PC-3 (cell line): ENCODE data around the gene CAND2. TPM values are rescaled to one million over a fixed set of nuclear protein-coding genes. Genes with fewer than 3 reads are reported as not detected.
A peak's percentile ranks its signal among the peaks of the same experiment; 100 is the strongest.

Experiments used
- ATAC-seq: fragments of 200-7000 bp; cut with Tn5 transposase; 2 replicates; pipeline ENCODE4 v1.9.1; 2020; ENCODE audit warnings: mild to moderate bottlenecking, moderate library complexity
- BruUV-seq: library from RNA; stranded (reverse); fragments of 400-500 nt; replicated peaks from 2 replicates; lab custom pipeline; 2021; lab: Mats Ljungman, UMichigan
- CTCF ChIA-PET: fragments of 300-600 bp; sonication (Branson Sonifier 250); formaldehyde crosslinking; loops from one replicate; lab custom pipeline; 2022; ENCODE audit warnings: antibody characterized with exemption; lab: Charles Lee
- POLR2A ChIA-PET: fragments of 300-600 bp; sonication (Branson Sonifier 250); formaldehyde crosslinking; loops from one replicate; lab custom pipeline; 2022; ENCODE audit warnings: antibody characterized with exemption; ENCODE audit not compliant: unreplicated experiment; lab: Charles Lee
- DNase-seq: peaks from one replicate; pipeline ENCODE4 v3.0.0-alpha.2; 2015
- H2AFZ ChIP-seq: fragments of 300-600 bp; sonication (generic); 2 replicates; pipeline ENCODE4 v1.6.0; 2016; ENCODE audit warnings: antibody characterized with exemption, low read length
- H3F3A ChIP-seq: fragments of 300-600 bp; sonication (generic); one replicate; pipeline ENCODE4 v1.6.0; 2017; ENCODE audit warnings: antibody characterized with exemption, low read length, control low read depth, mild to moderate bottlenecking; ENCODE audit not compliant: unreplicated experiment
- H3K27ac ChIP-seq: fragments of 300-600 bp; sonication (generic); 2 replicates; pipeline ENCODE4 v1.5.1; 2016; ENCODE audit warnings: mild to moderate bottlenecking, low read length
- H3K27me3 ChIP-seq: fragments of 300-600 bp; sonication (generic); 2 replicates; pipeline ENCODE4 v1.6.1; 2016; ENCODE audit warnings: low read length, mixed read lengths
- H3K36me3 ChIP-seq: fragments of 300-600 bp; sonication (generic); 2 replicates; pipeline ENCODE4 v1.6.1; 2016; ENCODE audit warnings: low read depth, mixed run types, low read length, mixed read lengths
- H3K4me1 ChIP-seq: fragments of 300-600 bp; sonication (generic); 2 replicates; pipeline ENCODE4 v1.5.1; 2016; ENCODE audit warnings: low read length; ENCODE audit not compliant: insufficient read depth
- H3K4me2 ChIP-seq: fragments of 300-600 bp; sonication (generic); 2 replicates; pipeline ENCODE4 v1.6.0; 2016; ENCODE audit warnings: low read length
- H3K4me3 ChIP-seq: fragments of 300-600 bp; sonication (generic); 2 replicates; pipeline ENCODE4 v1.5.1; 2016; ENCODE audit warnings: mild to moderate bottlenecking, low read length, mixed read lengths
- H3K79me2 ChIP-seq: fragments of 300-600 bp; sonication (generic); 2 replicates; pipeline ENCODE4 v1.6.1; 2017; ENCODE audit warnings: low read length, mixed read lengths
- H3K9ac ChIP-seq: fragments of 300-600 bp; sonication (generic); 2 replicates; pipeline ENCODE4 v1.6.0; 2016; ENCODE audit warnings: mild to moderate bottlenecking, low read length
- H3K9me2 ChIP-seq: fragments of 300-600 bp; sonication (generic); replicated peaks from 2 replicates; pipeline ENCODE4 v1.6.1; 2016; ENCODE audit warnings: mixed run types, low read length, mixed read lengths
- H3K9me3 ChIP-seq: fragments of 300-600 bp; sonication (generic); 2 replicates; pipeline ENCODE4 v1.6.1; 2016; ENCODE audit warnings: low read length, mixed read lengths
- H4K20me1 ChIP-seq: fragments of 300-600 bp; sonication (generic); 2 replicates; pipeline ENCODE4 v1.6.1; 2016; ENCODE audit warnings: low read length, mixed read lengths
- CTCF ChIP-seq: fragments of 300-600 bp; sonication (generic); conservative IDR thresholded peaks from 2 replicates; pipeline ENCODE4 v1.5.1; 2017; ENCODE audit warnings: antibody characterized with exemption, low read depth, mild to moderate bottlenecking, low read length
- EZH2 ChIP-seq: fragments of 300-600 bp; sonication (generic); IDR thresholded peaks from one replicate; pipeline ENCODE4 v1.6.1; 2017; ENCODE audit warnings: antibody characterized with exemption, mild to moderate bottlenecking, low read length; ENCODE audit not compliant: unreplicated experiment
- EZH2phosphoT487 ChIP-seq: fragments of 300-600 bp; sonication (generic); IDR thresholded peaks from 2 replicates; pipeline ENCODE4 v1.6.1; 2018; ENCODE audit warnings: mild to moderate bottlenecking, antibody characterized with exemption, low read length, borderline replicate concordance
- intact Hi-C: fragments of 100-400 bp; cut with micrococcal nuclease; formaldehyde crosslinking; loops from 2 replicates; pipeline ENCODE4 v1.9.0; 2023
- total RNA-seq: library from RNA; depleted of rRNA; stranded (reverse); fragments of >200 nt; gene quantifications from 2 replicates; pipeline ENCODE4 v1.2.3, GENCODE V29; 2014

The CAND2 gene
- total RNA-seq, 1 experiment from 2014 or later: 4.8 TPM

DNA sequence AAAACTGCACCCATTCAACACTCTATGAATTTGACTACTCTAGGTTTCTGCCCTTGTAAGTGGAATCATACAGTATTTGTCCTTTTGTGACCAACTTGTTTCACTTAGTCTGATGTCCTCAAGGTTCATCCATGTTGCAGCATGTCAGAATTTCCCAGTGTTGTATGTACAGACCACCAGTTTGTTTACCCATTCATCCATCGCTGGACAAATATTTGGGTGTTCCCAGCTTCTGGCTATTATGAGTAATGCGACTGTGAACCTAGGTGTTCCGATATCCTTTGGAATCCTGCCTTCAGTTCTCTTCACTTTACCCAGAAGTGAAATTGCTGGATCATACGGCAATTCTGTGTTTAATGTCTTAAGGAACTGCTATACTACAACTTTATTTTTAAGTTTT, 32.3 kb downstream of the CAND2 start:
- Histone ChIP-seq H3K4me1 (peaks cover 42% of the 10 kb centered on the region), H3K4me2 (peak overlapping the region; percentile 71), H3K79me2 (no peaks in the 10 kb centered on the region), H3K4me3 (peak overlapping the region; percentile 33; the same call in 1 of the 2 replicates), H3K9me3 (no peaks in the 10 kb centered on the region), H3K9me2 (no peaks in the 10 kb centered on the region), H3K27me3 (no peaks in the 10 kb centered on the region), H3K27ac (peak overlapping the region; percentile 94), H2AFZ (no peak overlapping the region), H3K36me3 (peaks cover 22% of the 10 kb centered on the region; the same call in 1 of the 2 replicates), H3F3A (peaks cover 16% of the 10 kb centered on the region), H3K9ac (peak overlapping the region; percentile 71), H4K20me1 (no peaks in the 10 kb centered on the region)
- POLR2A ChIA-PET: no interaction called here
- CTCF ChIA-PET: interaction anchor here (1.4 kb wide), 1 partner anchor 13 kb away, joined by 6 read pairs; the partner anchor contains the start of gene RPL32
- intact Hi-C loops: loop anchor here (1.0 to 5.0 kb wide), 3 partner anchors 13 to 106 kb away; partner anchors contain the start of gene RPL32
- BruUV-seq: no TSS peak
- ATAC-seq (peak; percentile 18), DNase-seq (peak; percentile 88)
- TF ChIP-seq EZH2phosphoT487 (no peak), CTCF (no peak), EZH2 (no peak)

DNA sequence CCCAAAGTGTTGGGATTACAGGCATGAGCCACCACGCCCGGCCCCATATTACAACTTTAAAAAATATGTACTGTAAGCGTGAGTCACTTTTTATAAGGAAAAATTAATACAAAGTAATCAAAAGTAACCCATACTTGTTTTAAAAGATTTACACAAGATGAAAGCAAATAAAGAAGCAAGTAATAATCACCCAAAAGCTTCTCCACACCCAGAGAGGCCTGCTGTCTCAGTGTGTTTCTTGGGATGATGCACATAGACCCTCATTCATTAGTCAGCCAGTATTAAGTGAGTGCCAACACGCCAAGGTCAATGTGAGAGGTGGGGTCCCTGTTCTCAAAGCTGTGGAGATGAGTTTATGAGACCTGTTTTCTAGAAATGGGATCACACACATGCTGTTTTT, 32.9 kb downstream of the CAND2 start:
- BruUV-seq: no TSS peak

More for the DNA sequence above, 32.9 kb downstream of the CAND2 start:
- peaks cover 28% of the 10 kb centered on the region for H3K36me3 ChIP-seq
- peak overlapping the region; percentile 71 for H3K4me2 ChIP-seq
- no peak overlapping the region for H2AFZ ChIP-seq
- H3K79me2 ChIP-seq: no peaks in the 10 kb centered on the region
- H3K9me2 ChIP-seq: no peaks in the 10 kb centered on the region
- no peaks in the 10 kb centered on the region for H3K27me3 ChIP-seq
- CTCF ChIA-PET: interaction anchor here (1.3 to 1.4 kb wide), 2 partner anchors 12 to 19 kb away, joined by 5 to 6 read pairs; partner anchors contain the start of gene RPL32
- H3K9ac ChIP-seq: peak overlapping the region; percentile 71
- H4K20me1 ChIP-seq: no peaks in the 10 kb centered on the region
- H3F3A ChIP-seq: peaks cover 16% of the 10 kb centered on the region
- peak overlapping the region; percentile 94 for H3K27ac ChIP-seq
- POLR2A ChIA-PET: interaction anchor here (0.6 kb wide), 1 partner anchor 1186 kb away, joined by 3 read pairs; no protein-coding TSS in a partner anchor
- H3K9me3 ChIP-seq: no peaks in the 10 kb centered on the region
- DNase-seq (peak; percentile 90), ATAC-seq (peak; percentile 67)
- peaks cover 42% of the 10 kb centered on the region for H3K4me1 ChIP-seq
- intact Hi-C loops: loop anchor here (1.0 to 5.0 kb wide), 3 partner anchors 12 to 107 kb away; partner anchors contain the start of gene RPL32
- H3K4me3 ChIP-seq: peak overlapping the region; percentile 25; the same call in 1 of the 2 replicates
- peak; percentile 88 for TF ChIP-seq EZH2phosphoT487
- no peak for TF ChIP-seq CTCF
- TF ChIP-seq EZH2: no peak
